HCT116 (cell line): Measurements from ENCODE around the gene ATP13A5.

ENCODE experiments used
- ATF3 ChIP-seq: IDR thresholded peaks from 2 replicates; pipeline ENCODE4 v1.6.1; 2012
- CTCF ChIP-seq, 3 experiments: fragments of 200-600 bp in 1 of 3; sonication (generic) in 1 of 3; IDR thresholded peaks in 2 of 3; conservative IDR thresholded peaks in 1 of 3; 2 replicates each; pipeline ENCODE4 v1.5.1; 2012 to 2017; ENCODE audit warnings: low read depth in 2 of 3, low read length in 2 of 3, antibody characterized with exemption in 1 of 3, borderline replicate concordance in 1 of 3, control low read depth in 1 of 3, mild to moderate bottlenecking in 1 of 3, mixed read lengths in 1 of 3, mixed run types in 1 of 3, moderate library complexity in 1 of 3; ENCODE audit not compliant: insufficient read depth in 1 of 3
- ELF1 ChIP-seq: IDR thresholded peaks from 2 replicates; pipeline ENCODE4 v1.6.1; 2012; ENCODE audit warnings: low read depth, borderline replicate concordance
- JUND ChIP-seq: IDR thresholded peaks from 2 replicates; pipeline ENCODE4 v1.6.1; 2012
- POLR2A ChIP-seq: IDR thresholded peaks from 2 replicates; pipeline ENCODE4 v1.7.0; 2011; ENCODE audit warnings: borderline replicate concordance; ENCODE audit not compliant: insufficient read depth, insufficient read length; ENCODE audit errors: extremely low read depth
- POLR2AphosphoS5 ChIP-seq: IDR thresholded peaks from 2 replicates; pipeline ENCODE4 v1.6.1; 2011; ENCODE audit warnings: mild to moderate bottlenecking, low read depth, low read length, moderate library complexity
- REST ChIP-seq: IDR thresholded peaks from 2 replicates; pipeline ENCODE4 v1.6.1; 2012; ENCODE audit warnings: low read depth
- SIN3A ChIP-seq: IDR thresholded peaks from 2 replicates; pipeline ENCODE4 v1.6.1; 2012; ENCODE audit warnings: low read depth

GRCh38 chr3:193305356-193305755, 73.2 kb downstream of the ATP13A5 start:
- no peak for TF ChIP-seq CTCF (IDR thresholded peaks at IDR 0.05 in 2 of 3, conservative IDR thresholded peaks at IDR 0.05 in 1 of 3; ENCODE audit: borderline replicate concordance in 1 of 3, insufficient read depth in 1 of 3, low read depth in 2 of 3, low read length in 2 of 3)
- TF ChIP-seq REST: no peak
- no peak for TF ChIP-seq POLR2AphosphoS5
- TF ChIP-seq ATF3: no peak
- no peak for TF ChIP-seq JUND
- TF ChIP-seq SIN3A: no peak
- TF ChIP-seq ELF1: no peak
- TF ChIP-seq POLR2A: no peak
